PFSK-1 (cell line): Measurements from ENCODE around the gene CCDC27.

ENCODE experiments used
- FOXP2 ChIP-seq: optimal IDR thresholded peaks from 2 replicates; pipeline ENCODE3; 2011; ENCODE audit warnings: borderline replicate concordance, control low read depth, inconsistent platforms; ENCODE audit not compliant: insufficient read depth; ENCODE audit errors: extremely low read length, extremely low read depth
- POLR2AphosphoS5 ChIP-seq: IDR thresholded peaks from 2 replicates; pipeline ENCODE4 v1.6.1; 2012; ENCODE audit warnings: low read depth, mild to moderate bottlenecking, control low read depth, low read length, moderate library complexity
- SIN3A ChIP-seq: IDR thresholded peaks from 2 replicates; pipeline ENCODE4 v1.6.1; 2012; ENCODE audit warnings: mild to moderate bottlenecking, low read length, moderate library complexity, borderline replicate concordance; ENCODE audit not compliant: insufficient read depth
- TAF1 ChIP-seq: IDR thresholded peaks from 2 replicates; pipeline ENCODE4 v1.6.1; 2012; ENCODE audit warnings: low read length, control low read depth, borderline replicate concordance; ENCODE audit not compliant: insufficient read depth
- TF ChIP-seq, protein P1 (sequence below), 2 experiments: IDR thresholded peaks; 2 replicates each; pipeline versions ENCODE4 v1.6.1 to v1.8.0; 2011 to 2012; ENCODE audit warnings: low read depth in 2 of 2, low read length in 2 of 2, control low read depth in 1 of 2, inconsistent platforms in 1 of 2, mild to moderate bottlenecking in 1 of 2, moderate library complexity in 1 of 2; ENCODE audit not compliant: insufficient read depth in 1 of 2

CCDC27 gene

DNA sequence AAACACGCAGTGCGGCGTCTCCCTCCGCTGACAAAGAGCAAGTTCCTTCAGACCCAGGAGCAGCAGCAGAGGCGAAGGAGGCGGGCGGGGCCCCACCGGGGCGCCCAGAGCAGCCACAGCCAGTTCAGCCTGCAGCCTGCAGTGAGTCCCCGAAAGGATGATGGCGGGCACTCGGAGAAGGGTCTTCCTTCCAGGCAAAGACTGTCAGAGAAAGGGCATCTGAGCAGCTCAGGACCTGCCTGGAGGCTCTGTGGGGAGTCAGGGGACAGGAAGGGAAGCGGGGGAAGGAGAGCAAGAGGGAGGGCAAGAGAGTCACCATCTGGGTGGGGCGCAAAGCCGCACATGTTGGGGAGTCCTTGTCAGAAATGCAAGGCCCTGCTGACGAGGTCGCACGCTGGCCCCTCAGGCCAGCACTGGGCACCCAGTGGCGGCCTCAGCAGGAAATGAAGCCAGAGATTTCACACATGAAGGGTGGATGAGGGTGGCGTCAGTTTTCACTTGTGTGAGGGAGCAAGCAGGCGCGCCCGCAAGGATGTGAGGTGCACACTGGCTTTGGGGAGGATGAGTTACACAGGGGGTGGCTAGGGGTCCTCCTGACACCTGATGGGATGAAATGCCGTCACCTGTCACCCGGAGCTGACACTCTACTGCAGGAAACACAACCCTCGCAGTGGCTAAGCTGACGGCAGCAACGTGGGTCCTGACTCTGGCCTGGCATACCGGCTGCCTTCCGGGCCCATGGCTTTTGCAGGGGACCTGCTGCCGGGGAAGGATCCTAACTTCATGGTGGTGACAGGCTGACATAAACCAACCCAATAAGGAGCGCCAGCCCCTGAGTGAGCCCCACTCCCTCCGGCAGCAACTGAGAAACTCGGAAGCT is 37.4 kb downstream of the CCDC27 start:
- TF ChIP-seq SIN3A (no peak), POLR2AphosphoS5 (no peak), TAF1 (no peak), FOXP2 (no peak)
- TF ChIP-seq, protein P1, sequence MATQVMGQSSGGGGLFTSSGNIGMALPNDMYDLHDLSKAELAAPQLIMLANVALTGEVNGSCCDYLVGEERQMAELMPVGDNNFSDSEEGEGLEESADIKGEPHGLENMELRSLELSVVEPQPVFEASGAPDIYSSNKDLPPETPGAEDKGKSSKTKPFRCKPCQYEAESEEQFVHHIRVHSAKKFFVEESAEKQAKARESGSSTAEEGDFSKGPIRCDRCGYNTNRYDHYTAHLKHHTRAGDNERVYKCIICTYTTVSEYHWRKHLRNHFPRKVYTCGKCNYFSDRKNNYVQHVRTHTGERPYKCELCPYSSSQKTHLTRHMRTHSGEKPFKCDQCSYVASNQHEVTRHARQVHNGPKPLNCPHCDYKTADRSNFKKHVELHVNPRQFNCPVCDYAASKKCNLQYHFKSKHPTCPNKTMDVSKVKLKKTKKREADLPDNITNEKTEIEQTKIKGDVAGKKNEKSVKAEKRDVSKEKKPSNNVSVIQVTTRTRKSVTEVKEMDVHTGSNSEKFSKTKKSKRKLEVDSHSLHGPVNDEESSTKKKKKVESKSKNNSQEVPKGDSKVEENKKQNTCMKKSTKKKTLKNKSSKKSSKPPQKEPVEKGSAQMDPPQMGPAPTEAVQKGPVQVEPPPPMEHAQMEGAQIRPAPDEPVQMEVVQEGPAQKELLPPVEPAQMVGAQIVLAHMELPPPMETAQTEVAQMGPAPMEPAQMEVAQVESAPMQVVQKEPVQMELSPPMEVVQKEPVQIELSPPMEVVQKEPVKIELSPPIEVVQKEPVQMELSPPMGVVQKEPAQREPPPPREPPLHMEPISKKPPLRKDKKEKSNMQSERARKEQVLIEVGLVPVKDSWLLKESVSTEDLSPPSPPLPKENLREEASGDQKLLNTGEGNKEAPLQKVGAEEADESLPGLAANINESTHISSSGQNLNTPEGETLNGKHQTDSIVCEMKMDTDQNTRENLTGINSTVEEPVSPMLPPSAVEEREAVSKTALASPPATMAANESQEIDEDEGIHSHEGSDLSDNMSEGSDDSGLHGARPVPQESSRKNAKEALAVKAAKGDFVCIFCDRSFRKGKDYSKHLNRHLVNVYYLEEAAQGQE (IDR thresholded peaks at IDR 0.05; ENCODE audit: insufficient read depth in 1 of 2, low read depth in 2 of 2, low read length in 2 of 2), result no peak

DNA sequence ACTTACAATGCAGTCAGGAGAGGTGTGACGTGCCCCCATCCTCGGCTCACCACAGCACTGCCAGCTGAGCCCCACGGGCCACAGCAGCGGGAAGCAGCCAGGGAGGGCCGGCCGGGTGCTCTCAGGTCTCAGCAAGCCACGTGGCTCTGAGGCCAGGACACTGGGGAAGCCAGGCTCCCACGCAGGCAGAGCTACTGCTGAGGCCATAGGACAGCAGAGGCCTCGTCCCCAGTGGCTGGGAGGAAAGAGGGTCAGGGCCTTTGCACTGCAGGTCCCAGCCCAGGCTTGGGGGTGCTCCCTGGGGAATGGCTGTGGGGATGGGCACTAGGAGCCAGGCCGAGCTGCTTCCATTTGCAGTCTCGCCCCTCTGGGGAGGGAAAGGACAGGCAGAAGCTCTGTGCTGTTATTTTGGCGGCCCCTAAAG is 38.3 kb downstream of the CCDC27 start:
- TF ChIP-seq TAF1, result no peak
- TF ChIP-seq FOXP2, result no peak
- no peak for TF ChIP-seq POLR2AphosphoS5
- TF ChIP-seq, protein P1 (IDR thresholded peaks at IDR 0.05; ENCODE audit: insufficient read depth in 1 of 2, low read depth in 2 of 2, low read length in 2 of 2), result no peak
- no peak for TF ChIP-seq SIN3A

DNA sequence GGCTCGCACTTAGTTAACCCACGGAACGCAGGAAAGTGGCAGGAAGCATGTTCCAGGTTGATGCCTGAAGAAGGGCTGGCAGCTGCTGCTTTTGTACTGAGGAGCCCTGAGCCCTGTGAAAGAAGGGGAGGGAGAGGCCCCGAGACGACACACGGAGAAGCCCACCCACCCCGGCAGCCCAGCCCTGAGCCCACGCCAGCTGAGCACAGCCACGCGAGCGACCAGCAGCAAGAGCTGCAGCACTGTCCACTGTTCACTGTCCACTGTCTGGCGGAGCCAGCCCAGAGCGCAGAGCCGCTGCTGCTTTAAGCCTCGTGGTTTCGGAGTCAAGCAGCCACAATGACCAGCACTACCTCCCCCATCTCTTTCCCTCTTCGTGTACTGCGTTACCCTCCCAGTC is 38.7 kb downstream of the CCDC27 start:
- TF ChIP-seq FOXP2 (no peak), POLR2AphosphoS5 (no peak), SIN3A (no peak)
- TF ChIP-seq, protein P1 (IDR thresholded peaks at IDR 0.05; ENCODE audit: insufficient read depth in 1 of 2, low read depth in 2 of 2, low read length in 2 of 2), result no peak

DNA sequence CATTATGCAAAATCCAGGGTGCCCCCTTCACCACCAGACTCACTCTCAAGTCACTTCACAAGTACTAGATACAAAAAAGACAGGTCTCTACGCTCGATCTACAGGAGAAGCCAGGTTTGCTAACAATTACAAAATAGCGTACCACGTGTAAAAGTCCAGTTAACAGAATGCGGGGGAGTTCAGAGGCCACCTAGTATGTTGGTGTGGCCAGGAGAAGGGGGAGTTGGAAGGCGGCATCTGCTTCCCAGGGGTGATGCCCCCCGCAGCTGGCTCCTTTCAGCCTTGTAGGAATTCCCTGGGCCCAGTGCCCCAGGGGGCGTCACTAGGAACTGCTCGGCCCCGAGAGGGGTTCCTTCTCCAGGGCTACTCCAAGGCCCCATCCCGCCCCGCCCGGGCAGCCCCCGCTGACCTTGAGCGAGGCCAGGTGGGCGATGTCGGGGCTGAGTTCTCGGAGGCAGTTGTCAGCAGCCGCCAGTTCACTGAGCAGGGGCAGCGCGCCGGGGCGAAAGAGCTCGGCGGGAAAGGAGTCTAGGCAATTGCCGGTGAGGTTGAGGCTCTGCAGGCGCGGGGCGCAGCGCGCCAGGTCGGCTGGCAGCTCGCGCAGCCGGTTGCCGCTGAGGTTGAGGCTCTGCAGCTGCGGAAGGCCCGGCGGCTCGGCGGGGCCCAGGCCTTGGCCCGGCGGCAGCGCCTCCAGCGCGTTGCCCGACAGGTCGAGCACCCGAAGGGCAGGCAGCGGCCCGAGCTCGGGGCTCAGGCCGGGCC is 43.4 kb downstream of the CCDC27 start:
- no peak for TF ChIP-seq TAF1
- TF ChIP-seq POLR2AphosphoS5, result no peak
- no peak for TF ChIP-seq SIN3A
- TF ChIP-seq, protein P1 (IDR thresholded peaks at IDR 0.05; ENCODE audit: insufficient read depth in 1 of 2, low read depth in 2 of 2, low read length in 2 of 2), result no peak
